Duodenal mucosa (tissue), 2 donors: ENCODE measurements around the gene HTRA2.
"Not testable (repeated sequence)": the region's sequence is repeated elsewhere in the genome, so short reads cannot be mapped to it uniquely, and the experiment has no call there.

Experiments used
- H3K27ac ChIP-seq: one replicate; pipeline ENCODE4 v1.7.0; 2013; ENCODE audit warnings: low read depth, low read length
- H3K27me3 ChIP-seq, 2 donors: one replicate each; pipeline ENCODE4 v1.7.0; 2013; ENCODE audit warnings: low read length in 2 of 2, control low read depth in 1 of 2; ENCODE audit not compliant: insufficient read depth in 2 of 2, control insufficient read depth in 1 of 2
- H3K36me3 ChIP-seq, 2 donors: one replicate each; pipeline ENCODE4 v1.7.0; 2013; ENCODE audit warnings: low read length in 2 of 2, control low read depth in 1 of 2; ENCODE audit not compliant: insufficient read depth in 2 of 2, control insufficient read depth in 1 of 2
- H3K4me1 ChIP-seq, 2 donors: one replicate each; pipeline ENCODE4 v1.7.0; 2013; ENCODE audit warnings: low read length in 2 of 2, control low read depth in 1 of 2; ENCODE audit not compliant: insufficient read depth in 2 of 2, control insufficient read depth in 1 of 2
- H3K4me3 ChIP-seq, 2 donors: one replicate each; pipeline ENCODE4 v1.7.0; 2013; ENCODE audit warnings: low read length in 2 of 2, low read depth in 1 of 2
- H3K9ac ChIP-seq, 2 donors: one replicate each; pipeline ENCODE4 v1.7.0; 2013; ENCODE audit warnings: low read length in 2 of 2, low read depth in 1 of 2
- H3K9me3 ChIP-seq, 2 donors: one replicate each; pipeline ENCODE4 v1.7.0; 2013; ENCODE audit warnings: low read length in 2 of 2, control low read depth in 1 of 2; ENCODE audit not compliant: control insufficient read depth in 1 of 2

HTRA2 gene

DNA sequence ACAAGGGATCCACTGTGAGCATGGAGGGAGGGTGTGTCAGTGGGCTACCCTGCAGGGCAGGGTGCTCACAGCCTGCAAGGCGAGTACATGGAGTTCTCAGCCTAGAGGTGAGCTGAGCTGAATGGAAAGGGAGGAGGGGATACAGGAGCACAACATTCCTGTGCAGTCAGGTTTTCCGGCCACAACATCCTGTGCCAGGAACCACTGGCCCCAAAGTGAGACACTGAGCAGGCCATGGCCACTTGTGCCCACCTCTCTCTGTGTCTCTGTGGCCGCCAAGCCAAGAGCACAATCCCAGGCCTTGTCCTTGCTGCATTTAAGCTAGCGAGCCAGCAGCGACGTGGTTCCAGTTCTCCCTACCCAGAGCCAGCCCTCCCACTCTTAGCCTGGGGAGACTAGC is 30.9 kb downstream of the HTRA2 start:
- peaks cover 9 to 19% of the 10 kb centered on the region in 2 donors for H3K4me1 ChIP-seq
- no peak overlapping the region for H3K27ac ChIP-seq
- H3K36me3 ChIP-seq = peaks cover 4 to 7% of the 10 kb centered on the region in 2 donors
- no peaks in the 10 kb centered on the region for H3K9me3 ChIP-seq
- no peak overlapping the region for H3K9ac ChIP-seq
- no peak overlapping the region for H3K4me3 ChIP-seq
- no peaks in the 10 kb centered on the region for H3K27me3 ChIP-seq

GRCh38 chr2:74561022-74561421 is 31.3 kb downstream of the HTRA2 start:
- not testable (repeated sequence) for H3K27ac ChIP-seq, H3K27me3 ChIP-seq, H3K4me3 ChIP-seq, H3K9me3 ChIP-seq, H3K36me3 ChIP-seq, H3K9ac ChIP-seq
- peaks cover 5 to 15% of the 10 kb centered on the region in 2 donors for H3K4me1 ChIP-seq

GRCh38 chr2:74562126-74562775 is 32.5 kb downstream of the HTRA2 start:
- no peaks in the 10 kb centered on the region for H3K27me3 ChIP-seq
- no peak overlapping the region for H3K27ac ChIP-seq
- no peak overlapping the region for H3K4me3 ChIP-seq
- no peaks in the 10 kb centered on the region for H3K9me3 ChIP-seq
- H3K4me1 ChIP-seq = peaks cover 0 to 15% of the 10 kb centered on the region in 2 donors
- H3K36me3 ChIP-seq = no peaks in the 10 kb centered on the region
- H3K9ac ChIP-seq = no peak overlapping the region

DNA sequence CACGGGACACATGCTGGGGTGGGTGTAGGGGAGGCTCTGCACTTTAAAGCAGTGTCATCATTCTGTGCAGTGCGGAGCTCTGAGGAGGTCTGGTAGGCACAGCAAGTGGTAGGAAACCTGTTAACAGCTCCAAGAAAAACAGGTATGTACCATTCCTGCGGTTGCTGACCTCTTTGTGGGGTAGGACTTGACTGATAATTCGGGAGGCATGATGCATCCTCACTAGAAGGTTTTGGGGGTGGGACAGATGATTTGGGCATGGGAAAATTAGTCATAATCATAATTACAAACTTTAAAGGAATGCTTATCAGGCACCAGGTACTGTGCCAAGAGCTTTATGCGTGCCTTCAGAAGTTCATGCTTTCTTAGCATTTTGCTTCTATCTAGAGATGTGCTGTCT is 34.5 kb downstream of the HTRA2 start:
- Histone ChIP-seq H3K4me1 (peaks cover 0 to 7% of the 10 kb centered on the region in 2 donors), H3K4me3 (no peak overlapping the region), H3K36me3 (no peaks in the 10 kb centered on the region), H3K27me3 (peaks cover 0 to 3% of the 10 kb centered on the region in 2 donors), H3K9me3 (no peaks in the 10 kb centered on the region), H3K27ac (no peak overlapping the region), H3K9ac (no peak overlapping the region)

- Histone ChIP-seq H3K9ac (no peak overlapping the region), H3K9me3 (no peaks in the 10 kb centered on the region), H3K27ac (no peak overlapping the region), H3K4me1 (no peaks in the 10 kb centered on the region), H3K36me3 (no peaks in the 10 kb centered on the region), H3K4me3 (no peak overlapping the region), H3K27me3 (peaks cover 0 to 3% of the 10 kb centered on the region in 2 donors)
Observed at GRCh38 chr2:74566076-74566753, 36.5 kb downstream of the HTRA2 start.

GRCh38 chr2:74566754-74567085 is 37.0 kb downstream of the HTRA2 start:
- Histone ChIP-seq H3K27me3 (peaks cover 0 to 3% of the 10 kb centered on the region in 2 donors), H3K4me3 (no peak overlapping the region), H3K4me1 (no peaks in the 10 kb centered on the region), H3K9ac (no peak overlapping the region), H3K27ac (no peak overlapping the region), H3K9me3 (no peaks in the 10 kb centered on the region), H3K36me3 (no peaks in the 10 kb centered on the region)

GRCh38 chr2:74567881-74568280 is 38.1 kb downstream of the HTRA2 start:
- Histone ChIP-seq H3K27me3 (peaks cover 0 to 3% of the 10 kb centered on the region in 2 donors), H3K9ac (no peak overlapping the region), H3K36me3 (no peaks in the 10 kb centered on the region), H3K9me3 (no peaks in the 10 kb centered on the region), H3K4me3 (no peak overlapping the region), H3K4me1 (no peaks in the 10 kb centered on the region), H3K27ac (no peak overlapping the region)

DNA sequence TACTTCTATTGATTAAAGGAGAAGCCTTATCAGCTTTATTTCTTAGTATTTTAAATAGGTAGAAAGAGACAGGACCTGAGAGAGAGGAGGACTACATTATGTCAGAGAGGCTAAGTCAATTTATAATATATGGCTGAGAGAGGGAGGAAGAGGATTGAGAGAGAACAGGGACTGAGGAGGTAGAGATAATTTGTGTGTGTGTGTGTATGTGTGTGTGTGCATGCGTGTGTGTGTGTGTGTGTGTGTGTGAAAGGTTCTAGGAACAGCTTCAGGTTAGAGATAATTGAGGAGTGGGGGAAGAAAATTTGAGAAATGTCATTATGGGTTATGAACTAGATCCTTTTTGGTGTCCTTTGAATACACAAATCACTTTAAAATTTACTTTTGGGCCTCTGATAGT is 40.0 kb downstream of the HTRA2 start:
- Histone ChIP-seq H3K4me1 (no peaks in the 10 kb centered on the region), H3K27me3 (peaks cover 0 to 3% of the 10 kb centered on the region in 2 donors), H3K9me3 (no peaks in the 10 kb centered on the region), H3K4me3 (no peak overlapping the region), H3K9ac (no peak overlapping the region), H3K36me3 (no peaks in the 10 kb centered on the region), H3K27ac (no peak overlapping the region)

DNA sequence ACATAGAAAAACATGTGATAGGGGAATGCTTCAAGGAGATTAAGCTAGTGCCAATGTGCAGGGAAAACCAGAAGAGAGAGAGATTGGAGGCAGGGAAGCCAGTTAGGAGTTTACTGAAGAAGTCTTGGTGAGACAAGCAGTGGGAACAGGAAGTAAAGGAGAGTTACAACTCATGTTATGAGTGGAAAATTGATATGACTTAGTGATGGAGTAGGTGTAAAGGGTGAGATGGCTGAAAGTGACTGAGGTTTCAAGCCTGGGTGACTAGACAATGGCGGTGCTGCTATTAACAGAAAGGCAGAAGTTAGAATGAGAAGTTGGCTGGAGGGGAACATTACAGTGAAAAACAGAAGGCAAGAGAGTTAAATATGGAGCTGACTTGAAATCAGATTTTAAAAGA is 41.3 kb downstream of the HTRA2 start:
- no peak overlapping the region for H3K4me3 ChIP-seq
- H3K9ac ChIP-seq = no peak overlapping the region
- H3K36me3 ChIP-seq = no peaks in the 10 kb centered on the region
- H3K4me1 ChIP-seq = peaks cover 0 to 8% of the 10 kb centered on the region in 2 donors
- peaks cover 0 to 3% of the 10 kb centered on the region in 2 donors for H3K27me3 ChIP-seq
- H3K27ac ChIP-seq = no peak overlapping the region
- no peaks in the 10 kb centered on the region for H3K9me3 ChIP-seq

DNA sequence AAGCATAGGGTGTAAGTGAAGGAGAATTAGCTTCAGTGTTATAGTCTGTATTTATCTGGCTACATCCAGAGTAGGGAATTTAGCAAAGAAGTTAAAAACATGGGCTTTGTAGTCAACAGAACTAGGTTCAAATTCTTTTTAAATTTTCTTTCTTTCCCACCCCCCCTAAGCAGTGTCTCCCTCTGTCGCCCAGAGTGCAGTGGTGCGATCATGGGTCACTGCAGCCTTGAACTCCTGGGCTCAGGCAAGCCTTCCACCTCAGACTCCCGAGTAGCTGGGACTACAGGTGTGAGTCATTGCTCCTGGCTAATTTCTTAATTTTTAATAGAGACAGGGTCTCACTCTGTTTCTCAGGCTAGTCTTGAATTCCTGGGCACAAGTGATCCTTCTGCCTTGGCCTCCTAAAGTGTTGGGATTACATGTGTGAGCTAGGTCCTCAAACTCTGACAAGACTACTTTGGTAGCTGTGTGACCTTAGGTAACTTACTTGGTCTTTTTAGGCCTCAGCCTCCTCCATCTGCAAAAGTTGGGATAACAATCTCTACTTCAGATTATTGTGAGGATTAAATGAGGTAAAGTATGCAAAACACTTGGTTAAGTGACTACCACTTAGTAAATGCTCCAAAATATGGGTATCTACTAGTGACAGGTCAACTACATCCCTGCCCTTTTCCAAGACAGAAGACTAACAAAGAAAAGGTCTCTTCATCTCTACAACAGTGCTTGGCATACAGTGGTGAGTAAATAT is 42.6 kb downstream of the HTRA2 start:
- Histone ChIP-seq H3K9ac (no peak overlapping the region), H3K27me3 (peaks cover 0 to 3% of the 10 kb centered on the region in 2 donors), H3K4me3 (no peak overlapping the region), H3K9me3 (no peaks in the 10 kb centered on the region), H3K36me3 (no peaks in the 10 kb centered on the region), H3K27ac (no peak overlapping the region), H3K4me1 (peaks cover 0 to 8% of the 10 kb centered on the region in 2 donors)
